Mesothelial cell of epicardium (in vitro differentiated cells): Measurements from ENCODE around the gene ACBD3. TPM values are rescaled to one million over a fixed set of nuclear protein-coding genes. Genes with fewer than 3 reads are reported as not detected.

Source experiments
- DNase-seq, 2 experiments: peaks; one replicate each; pipeline ENCODE4 v3.0.0; 2021; ENCODE audit warnings: low spot score in 2 of 2; ENCODE audit not compliant: unreplicated experiment in 2 of 2
- H3K27ac Mint-ChIP-seq: 2 replicates; pipeline ENCODE4 v1.8.0; 2021; ENCODE audit warnings: mixed read lengths
- H3K27me3 Mint-ChIP-seq: 2 replicates; pipeline ENCODE4 v1.8.0; 2021; ENCODE audit warnings: low read depth, mixed read lengths
- H3K36me3 Mint-ChIP-seq: 2 replicates; pipeline ENCODE4 v1.8.0; 2021; ENCODE audit warnings: mixed read lengths
- H3K4me1 Mint-ChIP-seq: 2 replicates; pipeline ENCODE4 v1.8.0; 2021; ENCODE audit warnings: mixed read lengths
- H3K4me3 Mint-ChIP-seq: 2 replicates; pipeline ENCODE4 v1.8.0; 2021; ENCODE audit warnings: mild to moderate bottlenecking, moderate library complexity, mixed read lengths
- H3K9me3 Mint-ChIP-seq: 2 replicates; pipeline ENCODE4 v1.8.0; 2021; ENCODE audit warnings: mixed read lengths
- total RNA-seq: library from RNA; stranded (reverse); gene quantifications from 3 replicates; pipeline ENCODE4 v1.2.1, GENCODE V29; 2021
- TF ChIP-seq, protein P1 (sequence below): fragments of 200-600 bp; sonication (generic); IDR thresholded peaks from one replicate; pipeline ENCODE4 v1.5.0; 2021; ENCODE audit warnings: antibody characterized with exemption; ENCODE audit not compliant: unreplicated experiment

ACBD3 gene
- total RNA-seq, 1 donor from 2014 or later: 44.7 TPM

DNA sequence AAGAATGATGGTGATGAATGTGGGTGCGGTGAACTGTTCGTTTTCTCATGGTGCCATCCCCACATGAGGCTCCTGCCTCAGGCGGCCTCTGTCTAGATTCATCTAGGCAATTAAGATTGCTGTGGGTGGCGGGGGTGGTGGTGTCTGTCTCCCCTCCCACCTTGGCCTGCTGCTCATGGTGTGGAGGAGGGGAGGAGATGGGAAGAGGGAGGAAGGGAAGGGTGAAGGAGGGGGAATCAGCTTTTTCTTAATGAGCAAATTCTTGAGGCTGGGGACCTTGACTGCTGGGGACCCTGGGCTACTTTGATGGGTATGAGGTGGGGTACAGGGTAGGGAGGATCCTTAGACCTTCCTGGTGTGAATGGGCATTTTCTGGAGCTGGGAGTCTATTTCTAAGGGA is 68.2 kb downstream of the ACBD3 start:
- TF ChIP-seq, protein P1, sequence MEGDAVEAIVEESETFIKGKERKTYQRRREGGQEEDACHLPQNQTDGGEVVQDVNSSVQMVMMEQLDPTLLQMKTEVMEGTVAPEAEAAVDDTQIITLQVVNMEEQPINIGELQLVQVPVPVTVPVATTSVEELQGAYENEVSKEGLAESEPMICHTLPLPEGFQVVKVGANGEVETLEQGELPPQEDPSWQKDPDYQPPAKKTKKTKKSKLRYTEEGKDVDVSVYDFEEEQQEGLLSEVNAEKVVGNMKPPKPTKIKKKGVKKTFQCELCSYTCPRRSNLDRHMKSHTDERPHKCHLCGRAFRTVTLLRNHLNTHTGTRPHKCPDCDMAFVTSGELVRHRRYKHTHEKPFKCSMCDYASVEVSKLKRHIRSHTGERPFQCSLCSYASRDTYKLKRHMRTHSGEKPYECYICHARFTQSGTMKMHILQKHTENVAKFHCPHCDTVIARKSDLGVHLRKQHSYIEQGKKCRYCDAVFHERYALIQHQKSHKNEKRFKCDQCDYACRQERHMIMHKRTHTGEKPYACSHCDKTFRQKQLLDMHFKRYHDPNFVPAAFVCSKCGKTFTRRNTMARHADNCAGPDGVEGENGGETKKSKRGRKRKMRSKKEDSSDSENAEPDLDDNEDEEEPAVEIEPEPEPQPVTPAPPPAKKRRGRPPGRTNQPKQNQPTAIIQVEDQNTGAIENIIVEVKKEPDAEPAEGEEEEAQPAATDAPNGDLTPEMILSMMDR: no peak
- H3K27me3 Mint-ChIP-seq: peaks cover 4% of the 10 kb centered on the region
- H3K4me1 Mint-ChIP-seq: peaks cover 17% of the 10 kb centered on the region
- no peak overlapping the region for H3K4me3 Mint-ChIP-seq
- H3K36me3 Mint-ChIP-seq: no peaks in the 10 kb centered on the region
- no peak for DNase-seq
- H3K27ac Mint-ChIP-seq: no peak overlapping the region
- H3K9me3 Mint-ChIP-seq: no peaks in the 10 kb centered on the region

DNA sequence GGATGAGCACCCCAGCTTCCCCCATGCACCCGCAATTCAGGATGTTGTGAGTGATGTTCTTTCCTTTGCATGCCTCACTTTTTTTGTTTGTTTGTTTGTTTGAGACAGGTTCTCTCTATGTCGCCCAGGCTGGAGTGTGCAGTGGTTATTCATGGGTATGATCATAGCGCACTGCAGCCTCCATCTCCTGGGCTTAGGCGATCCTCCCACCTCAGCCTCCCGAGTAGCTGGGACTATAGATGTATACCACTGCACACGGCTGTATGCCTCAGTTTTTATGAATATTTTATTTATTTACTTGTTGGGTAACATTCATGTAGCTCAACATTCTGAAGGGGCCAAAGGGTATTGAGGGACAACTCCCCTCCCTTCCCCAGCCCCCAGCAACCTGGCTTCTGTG is 69.2 kb downstream of the ACBD3 start:
- Mint-ChIP-seq H3K27ac (no peak overlapping the region), H3K36me3 (no peaks in the 10 kb centered on the region), H3K9me3 (no peaks in the 10 kb centered on the region), H3K27me3 (peaks cover 1% of the 10 kb centered on the region), H3K4me1 (peaks cover 14% of the 10 kb centered on the region), H3K4me3 (no peak overlapping the region)
- TF ChIP-seq, protein P1: no peak
- no peak for DNase-seq

DNA sequence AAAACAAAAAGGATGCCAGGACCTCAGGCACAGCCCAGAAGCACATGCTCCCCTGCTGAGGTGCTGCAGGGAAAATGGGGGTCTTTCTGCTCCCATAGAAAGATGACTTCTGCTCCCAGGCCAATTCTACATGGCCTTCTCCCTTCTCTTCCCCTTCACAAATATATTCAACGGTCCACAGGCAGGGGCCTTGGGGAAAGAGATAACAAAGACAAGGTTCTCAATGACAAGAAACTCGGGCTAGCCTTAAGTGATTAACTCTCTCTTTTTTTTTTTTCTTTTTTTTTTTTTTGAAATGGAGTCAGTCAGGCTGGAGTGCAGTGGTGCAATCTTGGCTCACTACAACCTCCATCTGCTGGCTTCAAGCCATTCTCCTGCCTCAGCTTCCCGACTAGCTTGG is 69.9 kb downstream of the ACBD3 start:
- peaks cover 14% of the 10 kb centered on the region for H3K4me1 Mint-ChIP-seq
- H3K4me3 Mint-ChIP-seq: no peak overlapping the region
- peaks cover 1% of the 10 kb centered on the region for H3K27me3 Mint-ChIP-seq
- no peak for DNase-seq
- no peaks in the 10 kb centered on the region for H3K36me3 Mint-ChIP-seq
- H3K27ac Mint-ChIP-seq: no peak overlapping the region
- TF ChIP-seq, protein P1: no peak
- no peaks in the 10 kb centered on the region for H3K9me3 Mint-ChIP-seq

DNA sequence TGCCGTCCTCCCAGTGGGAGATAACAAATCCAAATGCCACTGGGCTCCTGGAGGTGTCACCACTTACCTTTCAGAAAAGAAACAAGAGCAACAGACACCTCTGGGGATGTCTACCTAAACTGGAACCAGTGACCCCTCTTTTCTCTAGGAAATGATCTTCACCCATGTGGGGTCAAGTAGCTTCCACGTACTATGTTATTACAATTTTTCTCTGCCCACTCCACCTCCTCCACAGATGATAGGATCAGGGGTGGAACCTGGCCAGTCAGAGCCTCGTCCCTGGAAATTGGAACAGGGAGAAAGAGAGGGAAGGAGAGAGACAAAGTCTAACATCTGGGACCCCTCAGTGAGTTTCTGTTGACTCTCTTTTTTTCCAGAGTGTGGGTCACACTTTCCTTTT is 73.9 kb downstream of the ACBD3 start:
- no peak overlapping the region for H3K4me3 Mint-ChIP-seq
- peaks cover 1% of the 10 kb centered on the region for H3K27me3 Mint-ChIP-seq
- no peak overlapping the region for H3K27ac Mint-ChIP-seq

DNA sequence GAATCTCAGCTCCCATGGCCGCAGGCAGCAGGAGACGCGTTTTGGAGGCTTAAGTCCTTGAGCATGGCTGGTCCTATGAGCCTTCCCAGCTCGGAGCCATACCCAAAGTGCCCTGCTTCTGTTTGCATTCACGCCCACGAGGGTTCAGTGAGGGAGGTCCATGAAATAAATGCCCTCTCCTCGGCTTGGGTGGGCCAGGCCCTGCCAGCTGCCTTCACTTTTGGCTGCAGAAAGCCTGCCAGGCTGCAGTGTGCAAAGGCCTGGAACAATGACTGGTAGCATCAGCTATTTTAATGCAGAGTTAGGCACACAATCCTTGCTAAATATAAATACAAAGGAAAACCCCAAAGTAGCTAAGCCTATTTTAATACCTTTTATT is 74.7 kb downstream of the ACBD3 start:
- TF ChIP-seq, protein P1: no peak
- Mint-ChIP-seq H3K27ac (no peak overlapping the region), H3K36me3 (no peaks in the 10 kb centered on the region), H3K9me3 (no peaks in the 10 kb centered on the region), H3K27me3 (peaks cover 1% of the 10 kb centered on the region), H3K4me1 (peaks cover 27% of the 10 kb centered on the region), H3K4me3 (peak overlapping the region; percentile 65)
- DNase-seq: no peak

More for the DNA sequence above, 73.9 kb downstream of the ACBD3 start:
- peaks cover 22% of the 10 kb centered on the region for H3K4me1 Mint-ChIP-seq
- H3K36me3 Mint-ChIP-seq: no peaks in the 10 kb centered on the region
- no peak for DNase-seq
- H3K9me3 Mint-ChIP-seq: no peaks in the 10 kb centered on the region
- TF ChIP-seq, protein P1: no peak
